Panc1 (cell line): ENCODE measurements around the gene ENDOV. TPM values are rescaled to one million over a fixed set of nuclear protein-coding genes. Genes with fewer than 3 reads are reported as not detected.

Experiments
- ATAC-seq: fragments of 200-7000 bp; cut with Tn5 transposase; 2 replicates; pipeline ENCODE4 v1.9.1; 2020; ENCODE audit warnings: mild to moderate bottlenecking, moderate library complexity
- BruUV-seq: library from RNA; stranded (reverse); fragments of 400-500 nt; replicated peaks from 2 replicates; lab custom pipeline; 2021; lab: Mats Ljungman, UMichigan
- CTCF ChIA-PET: fragments of 300-600 bp; sonication (Branson Sonifier 250); formaldehyde crosslinking; loops from one replicate; lab custom pipeline; 2022; ENCODE audit warnings: antibody characterized with exemption; lab: Charles Lee
- POLR2A ChIA-PET: fragments of 300-600 bp; sonication (Branson Sonifier 250); formaldehyde crosslinking; loops from one replicate; lab custom pipeline; 2022; ENCODE audit warnings: antibody characterized with exemption; lab: Charles Lee
- DNase-seq: peaks from one replicate; pipeline ENCODE4 v3.0.0-alpha.2; 2010; ENCODE audit warnings: low read depth, low spot score
- H3K27ac ChIP-seq: 2 replicates; pipeline ENCODE4 v1.5.1; 2011; ENCODE audit warnings: mild to moderate bottlenecking, low read length, inconsistent platforms
- H3K27me3 ChIP-seq: fragments of 200-500 bp; sonication (Bioruptor generic); 2 replicates; pipeline ENCODE4 v1.6.0; 2014; ENCODE audit warnings: low read length, inconsistent platforms; ENCODE audit not compliant: control insufficient read depth, insufficient read depth
- H3K36me3 ChIP-seq: fragments of 200-500 bp; sonication (Bioruptor generic); 2 replicates; pipeline ENCODE4 v1.5.1; 2014; ENCODE audit warnings: inconsistent platforms, mild to moderate bottlenecking, low read length, moderate library complexity; ENCODE audit not compliant: control insufficient read depth, insufficient read depth
- H3K4me1 ChIP-seq: 2 replicates; pipeline ENCODE4 v1.5.1; 2011; ENCODE audit warnings: inconsistent platforms, mild to moderate bottlenecking, low read length, moderate library complexity; ENCODE audit not compliant: control insufficient read depth, insufficient read depth
- H3K4me3 ChIP-seq, 2 experiments: 2 replicates each; pipeline ENCODE4 v1.5.1; 2011 to 2012; ENCODE audit warnings: low read depth in 2 of 2, low read length in 2 of 2, mild to moderate bottlenecking in 2 of 2, inconsistent platforms in 1 of 2, moderate library complexity in 1 of 2
- H3K9me3 ChIP-seq: fragments of 200-500 bp; sonication (Bioruptor generic); 2 replicates; pipeline ENCODE4 v1.5.1; 2014; ENCODE audit warnings: low read depth, mild to moderate bottlenecking, inconsistent platforms, low read length, moderate library complexity; ENCODE audit not compliant: control insufficient read depth, insufficient read depth
- POLR2AphosphoS5 ChIP-seq: IDR thresholded peaks from 2 replicates; pipeline ENCODE4 v1.6.1; 2012; ENCODE audit warnings: mild to moderate bottlenecking, low read depth, low read length, moderate library complexity
- SIN3A ChIP-seq: IDR thresholded peaks from 2 replicates; pipeline ENCODE4 v1.6.1; 2012; ENCODE audit warnings: low read depth, mild to moderate bottlenecking, low read length, moderate library complexity, borderline replicate concordance; ENCODE audit not compliant: insufficient read depth
- TCF7L2 ChIP-seq: IDR thresholded peaks from 2 replicates; pipeline ENCODE4 v1.6.1; 2011; ENCODE audit warnings: mild to moderate bottlenecking, low read depth, low read length, inconsistent platforms
- in situ Hi-C: cut with HindIII; loops from 2 replicates; pipeline ENCODE4 v1.10.0; 2016; ENCODE audit warnings: low sequenced_read_pairs, low pct_unique_long_range_greater_than_20kb
- intact Hi-C: fragments of 100-400 bp; cut with micrococcal nuclease; formaldehyde crosslinking; loops from one replicate; pipeline ENCODE4 v1.10.0; 2022; ENCODE audit not compliant: unreplicated experiment
- total RNA-seq: library from RNA; stranded (reverse); gene quantifications from one replicate; pipeline ENCODE4 v1.2.1, GENCODE V29; 2021; ENCODE audit not compliant: unreplicated experiment
- TF ChIP-seq, protein P1 (sequence below), 2 experiments: IDR thresholded peaks; 2 replicates each; pipeline ENCODE4 v1.6.1; 2011 to 2012; ENCODE audit warnings: low read depth in 2 of 2, control low read depth in 1 of 2, low read length in 1 of 2, mild to moderate bottlenecking in 1 of 2, moderate library complexity in 1 of 2; ENCODE audit not compliant: insufficient read depth in 1 of 2
- TF ChIP-seq, protein P2 (sequence below): fragments of 450-650 bp; IDR thresholded peaks from 2 replicates; pipeline ENCODE4 v1.5.1; 2017; ENCODE audit warnings: mild to moderate bottlenecking

Gene ENDOV
- total RNA-seq, 1 experiment from 2014 or later, result 37.1 TPM

DNA sequence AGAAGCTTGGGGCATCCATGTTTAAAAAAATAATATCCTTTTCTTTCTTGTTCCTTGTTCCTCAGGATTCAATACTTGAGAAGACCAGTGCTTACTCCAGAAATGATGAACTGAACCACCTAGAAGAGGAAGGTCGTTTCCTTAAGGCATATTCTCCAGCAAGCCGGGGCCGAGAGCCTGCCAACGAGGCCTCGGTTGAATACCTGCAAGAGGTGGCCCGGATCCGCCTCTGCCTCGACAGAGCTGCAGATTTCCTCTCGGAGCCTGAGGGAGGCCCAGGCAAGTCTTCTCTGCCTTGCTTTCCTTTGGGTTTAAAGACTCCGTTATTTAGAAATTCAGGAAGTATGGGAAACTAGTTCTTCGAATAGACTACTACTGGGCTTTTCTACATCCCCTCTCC lies 42.5 kb upstream of the ENDOV start:
- ChIA-PET POLR2A (interaction anchor here (0.6 kb wide), 1 partner anchor 49 kb away, joined by 12 read pairs; no protein-coding TSS in a partner anchor), CTCF (no interaction called here)
- intact Hi-C loops (no loop called here), in situ Hi-C loops (no loop called here)
- ATAC-seq, result no peak
- no peak for DNase-seq
- Histone ChIP-seq H3K36me3 (peaks cover 75% of the 10 kb centered on the region), H3K4me1 (no peaks in the 10 kb centered on the region), H3K9me3 (no peaks in the 10 kb centered on the region), H3K27me3 (no peaks in the 10 kb centered on the region), H3K27ac (no peak overlapping the region), H3K4me3 (no peak overlapping the region)
- BruUV-seq, result no TSS peak
- TF ChIP-seq TCF7L2, result no peak
- no peak for TF ChIP-seq SIN3A
- TF ChIP-seq, protein P1, sequence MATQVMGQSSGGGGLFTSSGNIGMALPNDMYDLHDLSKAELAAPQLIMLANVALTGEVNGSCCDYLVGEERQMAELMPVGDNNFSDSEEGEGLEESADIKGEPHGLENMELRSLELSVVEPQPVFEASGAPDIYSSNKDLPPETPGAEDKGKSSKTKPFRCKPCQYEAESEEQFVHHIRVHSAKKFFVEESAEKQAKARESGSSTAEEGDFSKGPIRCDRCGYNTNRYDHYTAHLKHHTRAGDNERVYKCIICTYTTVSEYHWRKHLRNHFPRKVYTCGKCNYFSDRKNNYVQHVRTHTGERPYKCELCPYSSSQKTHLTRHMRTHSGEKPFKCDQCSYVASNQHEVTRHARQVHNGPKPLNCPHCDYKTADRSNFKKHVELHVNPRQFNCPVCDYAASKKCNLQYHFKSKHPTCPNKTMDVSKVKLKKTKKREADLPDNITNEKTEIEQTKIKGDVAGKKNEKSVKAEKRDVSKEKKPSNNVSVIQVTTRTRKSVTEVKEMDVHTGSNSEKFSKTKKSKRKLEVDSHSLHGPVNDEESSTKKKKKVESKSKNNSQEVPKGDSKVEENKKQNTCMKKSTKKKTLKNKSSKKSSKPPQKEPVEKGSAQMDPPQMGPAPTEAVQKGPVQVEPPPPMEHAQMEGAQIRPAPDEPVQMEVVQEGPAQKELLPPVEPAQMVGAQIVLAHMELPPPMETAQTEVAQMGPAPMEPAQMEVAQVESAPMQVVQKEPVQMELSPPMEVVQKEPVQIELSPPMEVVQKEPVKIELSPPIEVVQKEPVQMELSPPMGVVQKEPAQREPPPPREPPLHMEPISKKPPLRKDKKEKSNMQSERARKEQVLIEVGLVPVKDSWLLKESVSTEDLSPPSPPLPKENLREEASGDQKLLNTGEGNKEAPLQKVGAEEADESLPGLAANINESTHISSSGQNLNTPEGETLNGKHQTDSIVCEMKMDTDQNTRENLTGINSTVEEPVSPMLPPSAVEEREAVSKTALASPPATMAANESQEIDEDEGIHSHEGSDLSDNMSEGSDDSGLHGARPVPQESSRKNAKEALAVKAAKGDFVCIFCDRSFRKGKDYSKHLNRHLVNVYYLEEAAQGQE (IDR thresholded peaks at IDR 0.05; ENCODE audit: insufficient read depth in 1 of 2, low read depth in 2 of 2, low read length in 1 of 2), result no peak
- TF ChIP-seq, protein P2, sequence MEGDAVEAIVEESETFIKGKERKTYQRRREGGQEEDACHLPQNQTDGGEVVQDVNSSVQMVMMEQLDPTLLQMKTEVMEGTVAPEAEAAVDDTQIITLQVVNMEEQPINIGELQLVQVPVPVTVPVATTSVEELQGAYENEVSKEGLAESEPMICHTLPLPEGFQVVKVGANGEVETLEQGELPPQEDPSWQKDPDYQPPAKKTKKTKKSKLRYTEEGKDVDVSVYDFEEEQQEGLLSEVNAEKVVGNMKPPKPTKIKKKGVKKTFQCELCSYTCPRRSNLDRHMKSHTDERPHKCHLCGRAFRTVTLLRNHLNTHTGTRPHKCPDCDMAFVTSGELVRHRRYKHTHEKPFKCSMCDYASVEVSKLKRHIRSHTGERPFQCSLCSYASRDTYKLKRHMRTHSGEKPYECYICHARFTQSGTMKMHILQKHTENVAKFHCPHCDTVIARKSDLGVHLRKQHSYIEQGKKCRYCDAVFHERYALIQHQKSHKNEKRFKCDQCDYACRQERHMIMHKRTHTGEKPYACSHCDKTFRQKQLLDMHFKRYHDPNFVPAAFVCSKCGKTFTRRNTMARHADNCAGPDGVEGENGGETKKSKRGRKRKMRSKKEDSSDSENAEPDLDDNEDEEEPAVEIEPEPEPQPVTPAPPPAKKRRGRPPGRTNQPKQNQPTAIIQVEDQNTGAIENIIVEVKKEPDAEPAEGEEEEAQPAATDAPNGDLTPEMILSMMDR, result no peak
- TF ChIP-seq POLR2AphosphoS5, result no peak

DNA sequence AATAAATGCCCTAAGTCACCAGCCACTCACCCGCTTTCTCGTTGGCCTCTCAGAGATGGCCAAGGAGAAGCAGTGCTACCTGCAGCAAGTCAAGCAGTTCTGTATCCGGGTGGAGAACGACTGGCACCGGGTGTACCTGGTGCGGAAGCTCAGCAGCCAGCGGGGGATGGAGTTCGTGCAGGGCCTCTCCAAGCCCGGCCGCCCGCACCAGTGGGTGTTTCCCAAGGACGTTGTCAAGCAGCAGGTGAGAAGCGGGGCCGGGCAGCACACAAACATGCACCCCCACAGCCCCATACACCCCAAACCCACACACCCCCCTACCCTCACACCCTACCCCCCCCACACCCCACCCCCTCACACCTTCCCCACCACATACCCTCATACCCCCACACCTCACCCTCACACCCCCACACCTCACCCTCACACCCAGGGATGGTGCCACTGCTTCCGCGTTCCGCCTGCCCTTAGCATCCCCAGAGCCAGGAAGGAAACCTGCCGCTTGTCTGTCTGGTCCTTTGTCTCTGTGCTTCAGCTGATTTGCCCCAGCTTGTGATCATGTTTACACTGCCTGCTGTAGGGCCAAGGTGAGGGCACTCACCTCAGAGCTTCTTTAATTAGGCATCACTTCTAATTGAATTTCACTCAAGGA lies 41.9 kb upstream of the ENDOV start:
- ChIA-PET POLR2A (no interaction called here), CTCF (no interaction called here)
- in situ Hi-C loops (no loop called here), intact Hi-C loops (no loop called here)
- Histone ChIP-seq H3K4me3 (no peak overlapping the region), H3K27ac (no peak overlapping the region), H3K4me1 (no peaks in the 10 kb centered on the region), H3K9me3 (no peaks in the 10 kb centered on the region), H3K27me3 (no peaks in the 10 kb centered on the region), H3K36me3 (peaks cover 75% of the 10 kb centered on the region)
- no TSS peak for BruUV-seq
- DNase-seq (no peak), ATAC-seq (no peak)
- no peak for TF ChIP-seq POLR2AphosphoS5
- TF ChIP-seq TCF7L2, result no peak
- TF ChIP-seq, protein P2, result no peak
- TF ChIP-seq, protein P1 (IDR thresholded peaks at IDR 0.05; ENCODE audit: insufficient read depth in 1 of 2, low read depth in 2 of 2, low read length in 1 of 2), result no peak
- TF ChIP-seq SIN3A, result no peak
